Measurements from ENCODE around the gene TMEM212.

Gene TMEM212

GRCh38 chr3:171802590-171802956, 40.6 kb upstream of the TMEM212 start:
- FAIRE-seq, result no peak
- no peak for TF ChIP-seq CTCF (IDR thresholded peaks at IDR 0.05; ENCODE audit: insufficient read depth, missing control alignments)
- DNase-seq (ENCODE audit: insufficient read length, low spot score), result no peak

- no peak for TF ChIP-seq CTCF (IDR thresholded peaks at IDR 0.05; ENCODE audit: insufficient read depth, missing control alignments)
- FAIRE-seq, result no peak
- no peak for DNase-seq (ENCODE audit: insufficient read length, low spot score)
These were observed 40.1 kb upstream of the TMEM212 start for GRCh38 chr3:171803044-171803443.

GRCh38 chr3:171804618-171805389, 38.3 kb upstream of the TMEM212 start:
- FAIRE-seq (no peak), DNase-seq (ENCODE audit: insufficient read length, low spot score) (no peak)
- TF ChIP-seq CTCF (IDR thresholded peaks at IDR 0.05; ENCODE audit: insufficient read depth, missing control alignments), result no peak

- DNase-seq (ENCODE audit: insufficient read length, low spot score), result no peak
- no peak for FAIRE-seq
- TF ChIP-seq CTCF (IDR thresholded peaks at IDR 0.05; ENCODE audit: insufficient read depth, missing control alignments), result no peak
These were observed 37.5 kb upstream of the TMEM212 start for GRCh38 chr3:171805687-171806086.

GRCh38 chr3:171806200-171807128, 36.7 kb upstream of the TMEM212 start:
- no peak for TF ChIP-seq CTCF (IDR thresholded peaks at IDR 0.05; ENCODE audit: insufficient read depth, missing control alignments)
- DNase-seq (ENCODE audit: insufficient read length, low spot score), result no peak
- no peak for FAIRE-seq

- no peak for TF ChIP-seq CTCF (IDR thresholded peaks at IDR 0.05; ENCODE audit: insufficient read depth, missing control alignments)
- no peak for DNase-seq (ENCODE audit: insufficient read length, low spot score)
- no peak for FAIRE-seq
These were observed 35.9 kb upstream of the TMEM212 start for GRCh38 chr3:171807129-171807675.

Data from D721Med (cell line).